K562 (cell line): ENCODE measurements around the gene TRAF5. TPM values are rescaled to one million over a fixed set of nuclear protein-coding genes. Genes with fewer than 3 reads are reported as not detected.
"Not testable (repeated sequence)": the region's sequence is repeated elsewhere in the genome, so short reads cannot be mapped to it uniquely, and the experiment has no call there.

Experiments used
- ATAC-seq: fragments of 200-7000 bp; cut with Tn5 transposase; 3 replicates; pipeline ENCODE4 v1.9.1; 2020; ENCODE audit warnings: moderate library complexity
- BruUV-seq: library from RNA; stranded (reverse); fragments of 400-500 nt; replicated peaks from 2 replicates; lab custom pipeline; 2021; lab: Mats Ljungman, UMichigan
- CTCF ChIA-PET: fragments of 300-600 bp; formaldehyde crosslinking; extraction: SDS; loops from one replicate; lab custom pipeline; 2021; ENCODE audit warnings: low intra/inter-chr PET ratio; lab: Yijun Ruan, JAX
- POLR2A ChIA-PET: fragments of 300-600, 350-650 bp; sonication (Branson Sonifier 250); formaldehyde crosslinking; extraction: SDS; loops from one replicate; lab custom pipeline; 2021; ENCODE audit warnings: antibody characterized with exemption, inconsistent platforms; lab: Yijun Ruan, JAX
- DNase-seq, 4 experiments: peaks; one replicate each; pipeline versions ENCODE4 v3.0.0 to v3.0.0-alpha.2; 2011 to 2018; ENCODE audit warnings: low spot score in 3 of 4, mixed read lengths in 3 of 4; ENCODE audit errors: extremely low read depth in 1 of 4
- FAIRE-seq: peaks from 2 replicates; lab custom pipeline; 2011; peaks lifted over from hg19 to GRCh38; lab: Jason Lieb, UNC
- H2AFZ ChIP-seq: 2 replicates; pipeline ENCODE4 v1.6.0; 2011; ENCODE audit warnings: low read depth, low read length, control low read depth, inconsistent platforms
- H3K27ac ChIP-seq: fragments of 200-600 bp; 3 replicates; pipeline ENCODE4 v1.8.0; 2011; ENCODE audit warnings: low read depth, mild to moderate bottlenecking, control low read depth, inconsistent platforms, low read length, moderate library complexity, mixed read lengths; ENCODE audit errors: extremely low read depth
- H3K27me3 ChIP-seq, 2 experiments: fragments of 300-600 bp in 1 of 2; 2 replicates in 1 of 2; 3 replicates in 1 of 2; pipeline versions ENCODE4 v1.6.0 to v1.8.0; 2011; ENCODE audit warnings: inconsistent platforms in 2 of 2, low read length in 2 of 2, mild to moderate bottlenecking in 1 of 2, mixed read lengths in 1 of 2, moderate library complexity in 1 of 2; ENCODE audit not compliant: control insufficient read depth in 2 of 2, insufficient read depth in 2 of 2
- H3K36me3 ChIP-seq: fragments of 300-600 bp; 3 replicates; pipeline ENCODE4 v1.8.0; 2011; ENCODE audit warnings: mild to moderate bottlenecking, low read length, inconsistent platforms; ENCODE audit not compliant: control insufficient read depth, insufficient read depth
- H3K4me1 ChIP-seq, 2 experiments: fragments of 200-600 bp in 1 of 2; replicated peaks in 1 of 2; 2 replicates in 1 of 2; 3 replicates in 1 of 2; pipeline versions ENCODE4 v1.5.1 to v1.8.0; 2011; ENCODE audit warnings: inconsistent platforms in 2 of 2, low read length in 2 of 2, mild to moderate bottlenecking in 1 of 2, mixed read lengths in 1 of 2, moderate library complexity in 1 of 2; ENCODE audit not compliant: control insufficient read depth in 2 of 2, insufficient read depth in 2 of 2
- H3K4me2 ChIP-seq: 2 replicates; pipeline ENCODE4 v1.6.1; 2011; ENCODE audit warnings: low read length, control low read depth, inconsistent platforms, mixed read lengths; ENCODE audit not compliant: insufficient read depth
- H3K4me3 ChIP-seq: fragments of 200-600 bp; sonication (generic), shearing (Covaris generic); 2 replicates; pipeline ENCODE4 v1.5.1; 2016; ENCODE audit warnings: control low read depth, inconsistent platforms
- H3K79me2 ChIP-seq: fragments of 200-600 bp; 3 replicates; pipeline ENCODE4 v1.8.0; 2011; ENCODE audit warnings: low read length, inconsistent platforms; ENCODE audit not compliant: control insufficient read depth, insufficient read depth
- H3K9ac ChIP-seq, 2 experiments: 2 replicates each; pipeline versions ENCODE4 v1.6.0 to v1.6.1; 2011; ENCODE audit warnings: low read depth in 2 of 2, low read length in 2 of 2, control low read depth in 1 of 2, inconsistent platforms in 1 of 2, mild to moderate bottlenecking in 1 of 2, mixed read lengths in 1 of 2; ENCODE audit not compliant: insufficient read depth in 1 of 2
- H3K9me1 ChIP-seq: one replicate; pipeline ENCODE4 v1.6.0; 2011; ENCODE audit warnings: inconsistent platforms, mild to moderate bottlenecking, low read length, moderate library complexity; ENCODE audit not compliant: control insufficient read depth, insufficient read depth
- H3K9me3 ChIP-seq: replicated peaks from 2 replicates; pipeline ENCODE4 v1.5.1; 2011; ENCODE audit warnings: low read depth, low read length, inconsistent platforms; ENCODE audit not compliant: control insufficient read depth, insufficient read depth
- H4K20me1 ChIP-seq: replicated peaks from 2 replicates; pipeline ENCODE4 v1.6.1; 2011; ENCODE audit warnings: low read length, inconsistent platforms, mixed read lengths; ENCODE audit not compliant: control insufficient read depth, insufficient read depth
- CEBPB ChIP-seq: fragments of 450-650 bp; IDR thresholded peaks from 2 replicates; pipeline ENCODE4 v1.6.1; 2016; ENCODE audit warnings: missing genetic modification characterization, missing compliant biosample characterization
- CEBPG ChIP-seq, 3 experiments: fragments of 200-800 bp in 1 of 3; sonication (Bioruptor generic) in 1 of 3; sonication (generic) in 1 of 3; formaldehyde crosslinking in 1 of 3; IDR thresholded peaks in 2 of 3; conservative IDR thresholded peaks in 1 of 3; 2 replicates each; pipeline versions ENCODE4 v1.6.1 to v1.8.0; 2016 to 2022; ENCODE audit warnings: missing compliant biosample characterization in 2 of 3, missing genetic modification characterization in 2 of 3, mild to moderate bottlenecking in 1 of 3, missing genetic modification reagents in 1 of 3
- IRF9 ChIP-seq: fragments of 450-650 bp; IDR thresholded peaks from 2 replicates; pipeline ENCODE4 v1.6.1; 2016; ENCODE audit warnings: missing biosample characterization, missing genetic modification characterization
- RERE ChIP-seq: sonication (generic); formaldehyde crosslinking; IDR thresholded peaks from 2 replicates; pipeline ENCODE4 v1.8.0; 2023; ENCODE audit warnings: missing genetic modification reagents, mild to moderate bottlenecking, borderline replicate concordance
- ZFP30 ChIP-seq: fragments of 250-450 bp; sonication (Bioruptor Pico); IDR thresholded peaks from 2 replicates; pipeline ENCODE4 v1.8.0; 2022; ENCODE audit warnings: moderate library complexity, mild to moderate bottlenecking, inconsistent platforms, borderline replicate concordance
- ZNF316 ChIP-seq: fragments of 450-650 bp; IDR thresholded peaks from 2 replicates; pipeline ENCODE4 v1.6.1; 2016
- WGBS: fragments of 100-300 bp; shearing (Covaris generic); methylation state at CpG from one replicate; pipeline ENCODE4 v1.1.6; 2016; ENCODE audit warnings: low coverage, mixed read lengths; ENCODE audit not compliant: insufficient coverage; ENCODE audit errors: missing lambda C conversion rate; 5-methylcytosine and 5-hydroxymethylcytosine counted together
- in situ Hi-C: fragments of 300-500 bp; cut with MboI; formaldehyde crosslinking; loops from 4 replicates; pipeline ENCODE4 v1.15.0; 2018; ENCODE audit warnings: inconsistent platforms, mixed read lengths
- intact Hi-C: fragments of 100-400 bp; cut with micrococcal nuclease; formaldehyde crosslinking; loops from 2 replicates; pipeline ENCODE4 v1.14.2; 2022
- polyA plus RNA-seq, 8 experiments: library from polyadenylated mRNA; depleted of rRNA in 4 of 8; stranded (reverse) in 5 of 8; unstranded in 3 of 8; fragments of >200 nt; fragmentation: Nextera tagmentation in 2 of 8; fragmentation: Illumina TruSeq in 1 of 8; extraction: Ambion mirVana in 2 of 8; extraction: Trizol in 1 of 8; gene quantifications; 2 replicates each; pipeline versions ENCODE4 v1.2.1 to v1.2.3, GENCODE V29; 2011 to 2014; ENCODE audit warnings: inconsistent platforms in 1 of 8, missing spikeins in 1 of 8
- total RNA-seq, 7 experiments: library from RNA; depleted of rRNA in 6 of 7; stranded (reverse); fragments of >200 nt in 6 of 7; fragmentation: Illumina TruSeq in 2 of 7; extraction: Trizol in 2 of 7; gene quantifications; 2 replicates each; pipeline versions ENCODE4 v1.2.1 to v1.2.3, GENCODE V29; 2011 to 2021; ENCODE audit warnings: low replicate concordance in 1 of 7

TRAF5 gene
- total and polyA plus RNA-seq, 9 of the 15 experiments (the other 6 are each of a cell fraction or from before 2014, with no cell fraction given): 2.0 to 9.3 (median 5.3) TPM

GRCh38 chr1:211390829-211391228 lies 64.2 kb downstream of the TRAF5 start:
- CTCF ChIA-PET: not testable (repeated sequence)
- TF ChIP-seq IRF9: peak; percentile 85
- TF ChIP-seq CEBPB (tag): peak; percentile 98
- peak; percentile 80 for TF ChIP-seq CEBPG (CRISPR knock-in tag; IDR thresholded peaks at IDR 0.05)
- peak; percentile 59 to 97 for TF ChIP-seq CEBPG (tag; conservative IDR thresholded peaks at IDR 0.05 in 1 of 2, IDR thresholded peaks at IDR 0.05 in 1 of 2)

DNA sequence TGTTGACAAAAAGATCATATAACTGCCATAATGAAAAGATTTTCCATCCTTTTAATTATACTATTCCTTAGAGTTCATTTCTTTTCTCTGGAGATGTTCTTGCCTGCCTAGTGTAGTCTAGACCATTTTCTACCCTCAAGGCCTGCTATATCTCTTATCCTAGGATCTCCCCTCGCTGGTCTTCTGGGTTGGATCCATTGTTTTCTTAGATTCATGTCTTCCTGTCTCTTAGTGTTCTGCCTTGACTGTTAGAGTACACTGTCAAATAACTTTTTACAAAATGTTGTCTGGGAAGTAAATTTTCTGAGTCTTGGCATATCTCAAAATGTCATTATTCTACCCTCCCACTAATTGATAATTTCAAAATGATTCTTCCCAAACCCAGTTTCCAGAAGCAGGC lies 66.6 kb downstream of the TRAF5 start:
- no peaks in the 10 kb centered on the region for H3K9me1 ChIP-seq
- ATAC-seq: no peak
- H3K27me3 ChIP-seq: no peaks in the 10 kb centered on the region
- no peak for DNase-seq
- H3K79me2 ChIP-seq: no peaks in the 10 kb centered on the region
- in situ Hi-C loops: no loop called here
- POLR2A ChIA-PET: no interaction called here
- H3K4me1 ChIP-seq: no peaks in the 10 kb centered on the region
- no peaks in the 10 kb centered on the region for H4K20me1 ChIP-seq
- no peaks in the 10 kb centered on the region for H3K9me3 ChIP-seq
- CTCF ChIA-PET: no interaction called here
- FAIRE-seq: no peak
- H3K4me2 ChIP-seq: no peak overlapping the region
- no peak overlapping the region for H2AFZ ChIP-seq
- no peak overlapping the region for H3K27ac ChIP-seq
- peaks cover 9% of the 10 kb centered on the region; the same call in 2 of the 3 replicates for H3K36me3 ChIP-seq
- H3K4me3 ChIP-seq: no peak overlapping the region
- no peak overlapping the region for H3K9ac ChIP-seq
- no TSS peak for BruUV-seq
- TF ChIP-seq RERE (no peak), ZFP30 (CRISPR knock-in tag) (no peak), ZNF316 (no peak)
- TF ChIP-seq, all 486 proteins: peak for 0
- 14% methylated on average over 1 of the region's 1 CpG for WGBS
- intact Hi-C loops: no loop called here

More at GRCh38 chr1:211390829-211391228, 64.2 kb downstream of the TRAF5 start:
- H3K79me2 ChIP-seq, H3K9me1 ChIP-seq, H3K4me3 ChIP-seq, H3K4me1 ChIP-seq, H3K36me3 ChIP-seq, ATAC-seq, H3K4me2 ChIP-seq, POLR2A ChIA-PET, intact Hi-C loops, FAIRE-seq, BruUV-seq, H2AFZ ChIP-seq, DNase-seq, H3K27ac ChIP-seq, in situ Hi-C loops, H3K9me3 ChIP-seq, H3K27me3 ChIP-seq, H3K9ac ChIP-seq, H4K20me1 ChIP-seq: not testable (repeated sequence)
- 76% methylated on average over 7 of the region's 7 CpGs for WGBS
